C4-2B (cell line): ENCODE measurements around the gene BAIAP2L2.

Experiments
- CTCF ChIP-seq: fragments of 450-650 bp; conservative IDR thresholded peaks from 2 replicates; pipeline ENCODE4 v1.5.1; 2017; ENCODE audit warnings: mild to moderate bottlenecking
- ZFX ChIP-seq: fragments of 450-650 bp; IDR thresholded peaks from 2 replicates; pipeline ENCODE4 v1.6.1; 2017

DNA sequence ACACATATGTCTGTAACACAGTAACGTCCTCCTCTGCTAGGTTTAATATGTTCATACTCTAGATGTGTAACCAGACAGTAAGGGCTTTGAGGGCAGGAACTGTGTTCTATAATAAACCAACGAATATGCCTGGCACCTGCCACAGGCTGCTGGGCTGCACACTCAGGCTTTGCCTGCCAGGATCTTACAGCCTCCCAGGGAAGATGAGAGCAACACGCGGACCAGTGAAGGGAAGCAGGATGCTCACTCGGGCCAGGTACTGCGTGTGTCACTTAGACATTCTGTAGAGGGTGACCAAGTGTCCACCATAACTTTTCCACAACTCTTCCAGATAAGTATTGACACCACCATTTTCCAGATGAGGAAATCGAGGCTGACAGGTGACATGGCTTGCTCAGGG lies 21.7 kb upstream of the BAIAP2L2 start:
- TF ChIP-seq CTCF (no peak), ZFX (no peak)
